Measurements from ENCODE around the gene PREB.

- TF ChIP-seq CTCF (IDR thresholded peaks at IDR 0.05; ENCODE audit: borderline replicate concordance, extremely low read depth, low read length, poor library complexity, severe bottlenecking) (no peak), EZH2 (IDR thresholded peaks at IDR 0.05; ENCODE audit: borderline replicate concordance, low read depth, low read length, severe bottlenecking) (no peak)
Observed at GRCh38 chr2:27171351-27171848, 37.0 kb upstream of the PREB start.

All from DND-41 (cell line).